Activated CD8-positive, alpha-beta memory T cell treated with anti-CD3 and anti-CD28 coated beads, Interleukin-2, amount 10 ng/mL, durations not matched to agents 7 days and 5 days (primary cell): ENCODE results near the gene MGAT4A. TPM values are rescaled to one million over a fixed set of nuclear protein-coding genes. Genes with fewer than 3 reads are reported as not detected.
"Not testable (repeated sequence)": the region's sequence is repeated elsewhere in the genome, so short reads cannot be mapped to it uniquely, and the experiment has no call there.

Source experiments
- ATAC-seq: fragments of 150-1000 bp; cut with Tn5 transposase; one replicate; pipeline ENCODE4 v1.10.0; 2021; ENCODE audit warnings: moderate library complexity
- CTCF ChIA-PET: fragments of 350-600 bp; sonication (Branson Sonifier 250); formaldehyde crosslinking; loops from one replicate; lab custom pipeline; 2021; ENCODE audit warnings: antibody characterized with exemption; lab: Charles Lee
- DNase-seq: peaks from one replicate; pipeline ENCODE4 v3.0.0-alpha.2; 2020
- H3K27ac Mint-ChIP-seq: one replicate; pipeline ENCODE4 v1.8.0; 2021; ENCODE audit warnings: mild to moderate bottlenecking, mixed read lengths
- H3K27me3 Mint-ChIP-seq: one replicate; pipeline ENCODE4 v1.8.0; 2021; ENCODE audit warnings: mixed read lengths
- H3K36me3 Mint-ChIP-seq: one replicate; pipeline ENCODE4 v1.8.0; 2021; ENCODE audit warnings: mild to moderate bottlenecking, mixed read lengths
- H3K4me1 Mint-ChIP-seq: one replicate; pipeline ENCODE4 v1.8.0; 2021; ENCODE audit warnings: mixed read lengths
- H3K4me3 Mint-ChIP-seq: one replicate; pipeline ENCODE4 v1.8.0; 2021; ENCODE audit warnings: mild to moderate bottlenecking, moderate library complexity, mixed read lengths
- H3K9me3 Mint-ChIP-seq: one replicate; pipeline ENCODE4 v1.8.0; 2022; ENCODE audit warnings: low read depth, mixed read lengths
- total RNA-seq, 2 experiments: library from RNA; stranded (reverse); gene quantifications; one replicate each; pipeline ENCODE4 v1.2.3, GENCODE V29; 2021

MGAT4A gene
- total RNA-seq, 2 experiments from 2014 or later: 57.4 to 72.0 TPM

- no peaks in the 10 kb centered on the region for H3K9me3 Mint-ChIP-seq
- DNase-seq (peak; percentile 54), ATAC-seq (no peak)
- no peaks in the 10 kb centered on the region for H3K27me3 Mint-ChIP-seq
- H3K27ac Mint-ChIP-seq: peak overlapping the region; percentile 95
- H3K36me3 Mint-ChIP-seq: peaks cover 8% of the 10 kb centered on the region
- peaks cover 74% of the 10 kb centered on the region for H3K4me1 Mint-ChIP-seq
- peak overlapping the region; percentile 86 for H3K4me3 Mint-ChIP-seq
- CTCF ChIA-PET: interaction anchor here (1.3 to 2.5 kb wide), 3 partner anchors 11 to 53 kb away, joined by 4 to 12 read pairs (median 11); partner anchors contain the start of gene MGAT4A
Measured at GRCh38 chr2:98769784-98770183, 38.9 kb upstream of the MGAT4A start.

DNA sequence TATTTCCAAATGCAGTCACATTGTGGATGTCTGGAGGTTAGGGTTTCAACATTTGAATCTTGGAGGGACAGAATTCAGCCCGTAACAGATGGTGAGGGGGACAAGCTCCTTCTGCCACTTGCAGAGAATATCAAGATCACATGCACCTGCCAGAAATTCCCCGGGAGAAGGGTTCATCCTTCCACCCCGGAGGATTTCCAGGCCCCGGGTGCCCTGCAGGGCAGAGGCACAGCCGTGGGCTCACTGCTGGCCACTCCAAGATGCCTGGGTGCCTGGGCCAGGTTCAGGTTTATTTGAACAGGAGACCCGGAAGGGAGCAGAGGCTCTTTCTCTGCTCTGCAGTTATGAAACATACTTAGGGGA lies 38.2 kb upstream of the MGAT4A start:
- H3K27me3 Mint-ChIP-seq: no peaks in the 10 kb centered on the region
- peak overlapping the region; percentile 47 for H3K4me3 Mint-ChIP-seq
- H3K4me1 Mint-ChIP-seq: peaks cover 80% of the 10 kb centered on the region
- H3K27ac Mint-ChIP-seq: peak overlapping the region; percentile 76
- H3K36me3 Mint-ChIP-seq: peaks cover 8% of the 10 kb centered on the region
- ATAC-seq (no peak), DNase-seq (peak; percentile 35)
- H3K9me3 Mint-ChIP-seq: no peaks in the 10 kb centered on the region
- CTCF ChIA-PET: interaction anchor here (1.2 to 3.4 kb wide), 4 partner anchors 11 to 53 kb away, joined by 3 to 17 read pairs (median 8); partner anchors contain the start of gene MGAT4A

GRCh38 chr2:98768384-98769113 lies 37.6 kb upstream of the MGAT4A start:
- H3K27ac Mint-ChIP-seq: peak overlapping the region; percentile 76
- H3K36me3 Mint-ChIP-seq: peaks cover 8% of the 10 kb centered on the region
- DNase-seq (no peak), ATAC-seq (no peak)
- H3K27me3 Mint-ChIP-seq: no peaks in the 10 kb centered on the region
- peak overlapping the region; percentile 47 for H3K4me3 Mint-ChIP-seq
- H3K9me3 Mint-ChIP-seq: no peaks in the 10 kb centered on the region
- CTCF ChIA-PET: interaction anchor here (1.1 to 3.4 kb wide), 8 partner anchors 8 to 111 kb away, joined by 3 to 17 read pairs (median 4); partner anchors contain the start of gene MGAT4A
- peaks cover 84% of the 10 kb centered on the region for H3K4me1 Mint-ChIP-seq

- Mint-ChIP-seq H3K27ac (no peak overlapping the region), H3K4me1 (peaks cover 80% of the 10 kb centered on the region), H3K27me3 (no peaks in the 10 kb centered on the region), H3K9me3 (no peaks in the 10 kb centered on the region), H3K36me3 (peaks cover 9% of the 10 kb centered on the region), H3K4me3 (no peak overlapping the region)
- ATAC-seq: no peak
- CTCF ChIA-PET: interaction anchor here (1.2 kb wide), 1 partner anchor 58 kb away, joined by 3 read pairs; no protein-coding TSS in a partner anchor
- DNase-seq: no peak
Measured at GRCh38 chr2:98764499-98764898, 33.6 kb upstream of the MGAT4A start.

DNA sequence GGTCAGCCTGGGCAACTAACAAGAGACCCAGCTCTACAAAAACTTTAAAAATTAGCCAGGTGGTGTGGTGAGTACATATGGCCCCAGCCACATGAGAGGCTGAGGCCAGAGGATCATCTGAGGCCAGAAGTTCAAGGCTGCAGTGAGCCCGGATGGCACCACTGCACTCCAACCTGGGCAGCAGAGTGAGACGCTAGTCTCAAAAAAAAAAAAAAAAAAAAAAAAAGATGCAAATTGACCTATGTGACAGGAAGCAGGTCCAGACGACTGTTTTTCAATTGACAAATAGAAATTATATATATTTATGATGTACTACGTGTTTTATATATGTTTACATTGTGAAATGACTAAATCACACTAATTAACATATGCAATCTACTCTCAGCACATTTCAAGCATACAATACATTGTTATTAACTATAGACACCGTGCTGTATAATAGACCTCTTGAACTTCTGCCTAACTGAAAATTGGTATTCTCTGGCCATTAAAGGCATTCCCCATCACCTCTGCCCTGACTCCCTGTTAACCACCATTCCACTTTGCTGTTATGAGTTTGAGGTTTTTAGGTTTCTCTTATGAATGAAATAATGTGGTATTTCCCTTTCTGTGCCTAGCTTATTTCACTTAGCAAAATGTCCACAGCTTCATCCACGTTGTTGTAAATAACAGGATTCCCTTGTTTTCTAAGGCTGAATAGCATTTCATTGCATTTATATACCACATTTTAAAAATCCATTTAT lies 32.4 kb upstream of the MGAT4A start:
- peaks cover 9% of the 10 kb centered on the region for H3K36me3 Mint-ChIP-seq
- H3K9me3 Mint-ChIP-seq: no peaks in the 10 kb centered on the region
- no peaks in the 10 kb centered on the region for H3K27me3 Mint-ChIP-seq
- DNase-seq (no peak), ATAC-seq (no peak)
- H3K4me1 Mint-ChIP-seq: peaks cover 79% of the 10 kb centered on the region
- CTCF ChIA-PET: no interaction called here
- H3K4me3 Mint-ChIP-seq: no peak overlapping the region
- H3K27ac Mint-ChIP-seq: peak overlapping the region; percentile 34

GRCh38 chr2:98761909-98762308 lies 31.0 kb upstream of the MGAT4A start:
- DNase-seq: no peak
- CTCF ChIA-PET: interaction anchor here (0.8 to 1.0 kb wide), 2 partner anchors 31 to 113 kb away, joined by 3 to 4 read pairs; partner anchors contain the start of gene MGAT4A
- Mint-ChIP-seq H3K36me3 (peaks cover 7% of the 10 kb centered on the region), H3K4me1 (peaks cover 79% of the 10 kb centered on the region), H3K27ac (peak overlapping the region; percentile 63), H3K27me3 (no peaks in the 10 kb centered on the region), H3K9me3 (no peaks in the 10 kb centered on the region), H3K4me3 (peak overlapping the region; percentile 40)
- ATAC-seq: no peak

GRCh38 chr2:98761267-98761781 lies 30.4 kb upstream of the MGAT4A start:
- H3K36me3 Mint-ChIP-seq: peaks cover 4% of the 10 kb centered on the region
- CTCF ChIA-PET: interaction anchor here (0.7 to 1.0 kb wide), 3 partner anchors 26 to 112 kb away, joined by 3 to 4 read pairs (median 3); partner anchors contain the start of gene MGAT4A
- DNase-seq: peak; percentile 73
- no peaks in the 10 kb centered on the region for H3K27me3 Mint-ChIP-seq
- peak overlapping the region; percentile 40 for H3K4me3 Mint-ChIP-seq
- no peaks in the 10 kb centered on the region for H3K9me3 Mint-ChIP-seq
- peak; percentile 42 for ATAC-seq
- H3K4me1 Mint-ChIP-seq: peaks cover 73% of the 10 kb centered on the region
- H3K27ac Mint-ChIP-seq: peak overlapping the region; percentile 63

DNA sequence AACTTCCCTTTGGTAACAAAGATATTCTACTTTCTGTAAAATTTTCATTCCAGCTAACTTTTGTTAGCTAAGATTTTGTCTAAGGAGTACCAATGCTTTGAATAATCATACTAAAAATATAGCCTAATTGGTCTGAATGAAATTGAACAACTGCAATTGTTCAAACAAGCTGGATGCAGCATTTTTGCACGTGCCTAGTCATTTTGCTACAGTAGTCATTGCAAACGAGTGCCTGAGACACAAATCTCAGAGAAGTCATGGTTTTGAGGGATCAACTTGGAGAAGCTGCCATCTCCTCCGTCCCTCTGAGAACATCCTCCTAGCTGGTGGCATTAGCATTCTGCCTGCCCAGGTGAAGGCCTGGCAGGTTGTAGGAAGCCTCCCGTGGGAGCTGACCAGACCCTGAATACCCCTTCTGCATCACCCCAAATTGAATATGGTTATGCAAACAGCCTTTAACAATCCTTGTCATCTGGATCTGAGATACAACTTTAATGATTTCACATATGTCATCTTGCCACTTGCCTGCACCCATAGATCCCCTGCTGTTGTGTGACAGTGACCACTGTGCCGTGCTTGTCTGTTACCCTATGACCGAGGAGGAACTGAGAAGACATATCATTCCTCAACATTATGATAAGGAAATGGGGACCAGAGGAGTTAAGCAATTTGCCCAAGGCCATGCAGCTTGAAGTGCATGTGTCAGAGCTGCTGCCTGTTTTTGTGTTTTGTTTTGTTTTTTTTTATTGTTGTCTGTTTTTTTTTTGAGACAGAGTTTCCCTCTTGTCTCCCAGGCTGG lies 29.1 kb upstream of the MGAT4A start:
- Mint-ChIP-seq H3K4me3 (no peak overlapping the region), H3K27ac (peak overlapping the region; percentile 69), H3K4me1 (peaks cover 66% of the 10 kb centered on the region), H3K36me3 (peaks cover 2% of the 10 kb centered on the region), H3K9me3 (no peaks in the 10 kb centered on the region), H3K27me3 (no peaks in the 10 kb centered on the region)
- ATAC-seq: no peak
- DNase-seq: no peak
- CTCF ChIA-PET: interaction anchor here (0.6 to 2.9 kb wide), 4 partner anchors 8 to 101 kb away, joined by 3 to 11 read pairs (median 3); no protein-coding TSS in a partner anchor

- no peak overlapping the region for H3K4me3 Mint-ChIP-seq
- peak overlapping the region; percentile 69 for H3K27ac Mint-ChIP-seq
Measured at GRCh38 chr2:98759338-98759737, 28.4 kb upstream of the MGAT4A start.

GRCh38 chr2:98757904-98758421 lies 27.0 kb upstream of the MGAT4A start:
- Mint-ChIP-seq H3K4me3 (peak overlapping the region; percentile 35), H3K4me1 (peaks cover 53% of the 10 kb centered on the region), H3K27me3 (no peaks in the 10 kb centered on the region), H3K9me3 (no peaks in the 10 kb centered on the region), H3K36me3 (peaks cover 2% of the 10 kb centered on the region), H3K27ac (peak overlapping the region; percentile 78)
- DNase-seq (peak; percentile 79), ATAC-seq (peak; percentile 83)
- CTCF ChIA-PET: interaction anchor here (0.9 to 3.1 kb wide), 8 partner anchors 9 to 109 kb away, joined by 3 to 17 read pairs (median 6); partner anchors contain the start of gene MGAT4A

More at GRCh38 chr2:98759338-98759737, 28.4 kb upstream of the MGAT4A start:
- H3K9me3 Mint-ChIP-seq: no peaks in the 10 kb centered on the region
- ATAC-seq (no peak), DNase-seq (no peak)
- CTCF ChIA-PET: interaction anchor here (0.6 to 2.9 kb wide), 3 partner anchors 9 to 77 kb away, joined by 3 to 11 read pairs (median 3); no protein-coding TSS in a partner anchor
- H3K4me1 Mint-ChIP-seq: peaks cover 62% of the 10 kb centered on the region
- peaks cover 2% of the 10 kb centered on the region for H3K36me3 Mint-ChIP-seq
- H3K27me3 Mint-ChIP-seq: no peaks in the 10 kb centered on the region

GRCh38 chr2:98753801-98754200 lies 22.9 kb upstream of the MGAT4A start:
- no peaks in the 10 kb centered on the region for H3K27me3 Mint-ChIP-seq
- no peaks in the 10 kb centered on the region for H3K36me3 Mint-ChIP-seq
- DNase-seq: no peak
- no peak for ATAC-seq
- H3K4me1 Mint-ChIP-seq: peaks cover 28% of the 10 kb centered on the region
- H3K4me3 Mint-ChIP-seq: no peak overlapping the region
- CTCF ChIA-PET: interaction anchor here (1.2 kb wide), 1 partner anchor 104 kb away, joined by 3 read pairs; no protein-coding TSS in a partner anchor
- no peaks in the 10 kb centered on the region for H3K9me3 Mint-ChIP-seq
- H3K27ac Mint-ChIP-seq: no peak overlapping the region

DNA sequence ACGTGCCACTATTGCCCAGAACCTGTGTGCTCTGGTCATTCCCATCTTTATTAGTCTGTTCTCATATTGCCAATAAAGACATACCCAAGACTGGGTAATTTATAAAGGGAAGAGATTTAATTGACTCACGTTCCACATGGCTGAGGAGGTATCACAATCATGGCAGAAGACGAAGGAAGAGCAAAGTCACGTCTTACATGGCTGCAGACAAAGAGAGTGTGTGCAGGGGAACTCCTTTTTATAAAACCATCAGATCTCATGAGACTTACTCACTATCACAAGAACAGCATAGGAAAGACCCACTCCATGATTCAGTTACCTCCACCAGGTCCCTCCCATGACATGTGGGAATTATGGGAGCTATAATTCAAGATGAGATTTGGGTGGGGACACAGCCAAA lies 21.8 kb upstream of the MGAT4A start:
- H3K9me3 Mint-ChIP-seq, H3K27me3 Mint-ChIP-seq, H3K27ac Mint-ChIP-seq, H3K4me3 Mint-ChIP-seq, ATAC-seq, H3K36me3 Mint-ChIP-seq, DNase-seq: not testable (repeated sequence)
- H3K4me1 Mint-ChIP-seq: peaks cover 29% of the 10 kb centered on the region
- CTCF ChIA-PET: interaction anchor here (1.2 kb wide), 1 partner anchor 103 kb away, joined by 3 read pairs; no protein-coding TSS in a partner anchor
